H1 (cell line): ENCODE measurements around the gene SLC35G6. TPM values are rescaled to one million over a fixed set of nuclear protein-coding genes. Genes with fewer than 3 reads are reported as not detected.
"Not testable (repeated sequence)": the region's sequence is repeated elsewhere in the genome, so short reads cannot be mapped to it uniquely, and the experiment has no call there.

Experiments used
- CTCF ChIA-PET: fragments of 300-600 bp; sonication (Branson Sonifier 250); formaldehyde crosslinking; loops from one replicate; lab custom pipeline; 2021; ENCODE audit not compliant: partially characterized antibody; lab: Charles Lee
- POLR2A ChIA-PET: fragments of 300-600 bp; sonication (Branson Sonifier 250); formaldehyde crosslinking; loops from one replicate; lab custom pipeline; 2021; ENCODE audit warnings: inconsistent platforms; ENCODE audit not compliant: partially characterized antibody; lab: Charles Lee
- DNase-seq, 2 experiments: peaks; one replicate each; pipeline versions ENCODE4 v3.0.0 to v3.0.0-alpha.2; 2010 to 2022; ENCODE audit warnings: low spot score in 2 of 2, low read depth in 1 of 2, mixed read lengths in 1 of 2
- FAIRE-seq: peaks from 2 replicates; lab custom pipeline; 2011; peaks lifted over from hg19 to GRCh38; lab: Jason Lieb, UNC
- H2AFZ ChIP-seq: 2 replicates; pipeline ENCODE4 v1.8.1; 2012; ENCODE audit warnings: low read length, inconsistent platforms
- H2AK5ac ChIP-seq: 2 replicates; pipeline ENCODE4 v1.6.1; 2013; ENCODE audit warnings: low read depth, low read length
- H2BK120ac ChIP-seq: replicated peaks from 2 replicates; pipeline ENCODE3; 2013; ENCODE audit warnings: low read depth, low read length, inconsistent platforms
- H2BK12ac ChIP-seq: 2 replicates; pipeline ENCODE4 v1.6.1; 2013; ENCODE audit warnings: low read depth, low read length
- H2BK15ac ChIP-seq: 2 replicates; pipeline ENCODE4 v1.6.1; 2013; ENCODE audit warnings: low read length
- H2BK20ac ChIP-seq: 2 replicates; pipeline ENCODE4 v1.6.1; 2013; ENCODE audit warnings: low read length
- H2BK5ac ChIP-seq: 2 replicates; pipeline ENCODE4 v1.6.1; 2013; ENCODE audit warnings: low read depth, low read length
- H3K14ac ChIP-seq: 2 replicates; pipeline ENCODE4 v1.6.1; 2013; ENCODE audit warnings: inconsistent platforms; ENCODE audit not compliant: insufficient read length
- H3K18ac ChIP-seq: 2 replicates; pipeline ENCODE4 v1.6.1; 2013; ENCODE audit warnings: low read length; ENCODE audit errors: extremely low read depth
- H3K23ac ChIP-seq: 2 replicates; pipeline ENCODE4 v1.6.1; 2013; ENCODE audit warnings: inconsistent platforms; ENCODE audit not compliant: insufficient read length
- H3K23me2 ChIP-seq: 2 replicates; pipeline ENCODE4 v1.6.1; 2013; ENCODE audit warnings: low read depth, low read length
- H3K27ac ChIP-seq: 2 replicates; pipeline ENCODE4 v1.6.1; 2011; ENCODE audit warnings: low read depth, low read length, inconsistent platforms
- H3K27me3 ChIP-seq, 4 experiments: replicated peaks in 1 of 4; 1 replicate in 1 of 4; 2 replicates in 3 of 4; pipeline versions ENCODE4 v1.6.1 to v1.8.1; 2011 to 2013; ENCODE audit warnings: low read length in 3 of 4, mild to moderate bottlenecking in 3 of 4, inconsistent platforms in 2 of 4, mixed read lengths in 2 of 4, moderate library complexity in 1 of 4; ENCODE audit not compliant: control insufficient read depth in 3 of 4, insufficient read depth in 3 of 4; ENCODE audit errors: extremely low read depth in 1 of 4
- H3K36me3 ChIP-seq, 4 experiments: 2 replicates each; pipeline versions ENCODE4 v1.6.1 to v1.8.1; 2011 to 2013; ENCODE audit warnings: mild to moderate bottlenecking in 4 of 4, low read length in 3 of 4, moderate library complexity in 2 of 4, control low read depth in 1 of 4, inconsistent platforms in 1 of 4; ENCODE audit not compliant: insufficient read depth in 4 of 4, control insufficient read depth in 2 of 4
- H3K4ac ChIP-seq: replicated peaks from 2 replicates; pipeline ENCODE3; 2013; ENCODE audit warnings: low read length, low read depth, mixed read lengths, inconsistent platforms; ENCODE audit not compliant: insufficient read length
- H3K4me1 ChIP-seq, 4 experiments: replicated peaks in 1 of 4; 1 replicate in 1 of 4; 2 replicates in 3 of 4; pipeline versions ENCODE4 v1.6.1 to v1.8.1; 2011 to 2013; ENCODE audit warnings: low read length in 3 of 4, inconsistent platforms in 2 of 4, mixed read lengths in 1 of 4; ENCODE audit not compliant: insufficient read depth in 4 of 4, control insufficient read depth in 3 of 4
- H3K4me2 ChIP-seq, 2 experiments: 2 replicates each; pipeline versions ENCODE4 v1.6.1 to v1.8.1; 2011 to 2013; ENCODE audit warnings: low read depth in 2 of 2, low read length in 2 of 2, control low read depth in 1 of 2, inconsistent platforms in 1 of 2, mild to moderate bottlenecking in 1 of 2; ENCODE audit not compliant: insufficient read depth in 1 of 2
- H3K4me3 ChIP-seq, 4 experiments: fragments of 200-600, 300-600 bp in 1 of 4; sonication (generic), shearing (Covaris generic), sonication (Bioruptor Twin) in 1 of 4; 2 replicates each; pipeline versions ENCODE4 v1.5.1 to v1.8.1; 2011 to 2016; ENCODE audit warnings: low read length in 4 of 4, low read depth in 3 of 4, control low read depth in 2 of 4, inconsistent platforms in 2 of 4, mild to moderate bottlenecking in 2 of 4, mixed read lengths in 1 of 4, moderate library complexity in 1 of 4; ENCODE audit not compliant: insufficient read depth in 2 of 4; ENCODE audit errors: extremely low read depth in 1 of 4
- H3K56ac ChIP-seq: replicated peaks from 2 replicates; pipeline ENCODE3; 2013; ENCODE audit warnings: low read depth, mild to moderate bottlenecking, mixed read lengths, low read length, inconsistent platforms; ENCODE audit not compliant: insufficient read length
- H3K79me1 ChIP-seq: 2 replicates; pipeline ENCODE4 v1.6.1; 2013; ENCODE audit warnings: low read depth, low read length, control low read depth
- H3K79me2 ChIP-seq, 2 experiments: 2 replicates each; pipeline versions ENCODE4 v1.6.1 to v1.8.1; 2012 to 2013; ENCODE audit warnings: low read length in 2 of 2, mild to moderate bottlenecking in 2 of 2, inconsistent platforms in 1 of 2; ENCODE audit not compliant: insufficient read depth in 2 of 2, control insufficient read depth in 1 of 2
- H3K9ac ChIP-seq, 4 experiments: replicated peaks in 1 of 4; 1 replicate in 1 of 4; 2 replicates in 3 of 4; pipeline versions ENCODE4 v1.6.1 to v1.8.1; 2011 to 2013; ENCODE audit warnings: low read depth in 3 of 4, low read length in 3 of 4, control low read depth in 2 of 4, mild to moderate bottlenecking in 2 of 4, moderate library complexity in 2 of 4, inconsistent platforms in 1 of 4; ENCODE audit errors: extremely low read depth in 1 of 4
- H3K9me3 ChIP-seq, 2 experiments: 2 replicates each; pipeline versions ENCODE4 v1.6.1 to v1.8.1; 2012 to 2013; ENCODE audit warnings: mild to moderate bottlenecking in 2 of 2, moderate library complexity in 2 of 2, control low read depth in 1 of 2, inconsistent platforms in 1 of 2, low read depth in 1 of 2, low read length in 1 of 2, mixed read lengths in 1 of 2; ENCODE audit not compliant: insufficient read depth in 2 of 2
- H4K20me1 ChIP-seq, 2 experiments: replicated peaks in 1 of 2; 2 replicates each; pipeline versions ENCODE3 to v1.8.1; 2011 to 2013; ENCODE audit warnings: inconsistent platforms in 2 of 2, low read length in 2 of 2, mild to moderate bottlenecking in 1 of 2; ENCODE audit not compliant: insufficient read depth in 2 of 2, control insufficient read depth in 1 of 2
- H4K5ac ChIP-seq: 2 replicates; pipeline ENCODE4 v1.6.1; 2013; ENCODE audit warnings: low read length, low read depth, mixed read lengths, inconsistent platforms; ENCODE audit not compliant: insufficient read length
- H4K8ac ChIP-seq: 2 replicates; pipeline ENCODE4 v1.8.0; 2013; ENCODE audit warnings: mild to moderate bottlenecking, moderate library complexity, low read length, inconsistent platforms; ENCODE audit not compliant: insufficient read depth; ENCODE audit errors: extremely low read depth
- H4K91ac ChIP-seq: replicated peaks from 2 replicates; pipeline ENCODE3; 2013; ENCODE audit warnings: low read length, mixed read lengths, inconsistent platforms; ENCODE audit not compliant: insufficient read length
- WGBS, 2 experiments: shearing (Covaris generic) in 1 of 2; methylation state at CpG; one replicate each; pipeline versions ENCODE4 v1.1.6 to v1.1.7; 2013 to 2015; ENCODE audit warnings: low lambda C conversion rate in 2 of 2, mixed read lengths in 2 of 2, inconsistent platforms in 1 of 2, low coverage in 1 of 2, missing lambda C conversion rate in 1 of 2; ENCODE audit not compliant: insufficient replicate concordance in 2 of 2, insufficient coverage in 1 of 2, insufficient read length in 1 of 2; ENCODE audit errors: extremely low coverage in 1 of 2, missing lambda C conversion rate in 1 of 2; 5-methylcytosine and 5-hydroxymethylcytosine counted together
- polyA plus RNA-seq, 7 experiments: library from polyadenylated mRNA; depleted of rRNA in 3 of 7; stranded (reverse) in 5 of 7; unstranded in 2 of 7; fragments of >200 nt in 5 of 7; fragments of 200-250 nt in 2 of 7; gene quantifications; 1 replicate in 5 of 7; 2 replicates in 1 of 7; 4 replicates in 1 of 7; pipeline versions ENCODE4 v1.2.1 to v1.2.3, GENCODE V29; 2011 to 2013; ENCODE audit warnings: missing spikeins in 2 of 7, mixed read lengths in 2 of 7
- total RNA-seq: library from RNA; stranded (reverse); fragmentation: NEBNext Ultra II Directional; extraction: Animal tissue kit (Norgen Biotek cat#: 25700); gene quantifications from 2 replicates; pipeline ENCODE4 v1.2.1, GENCODE V29; 2021

SLC35G6 gene
- total and polyA plus RNA-seq, 2 of the 8 experiments (the other 6 are each of a cell fraction or from before 2014, with no cell fraction given), result 0.05 TPM; not detected in 1

DNA sequence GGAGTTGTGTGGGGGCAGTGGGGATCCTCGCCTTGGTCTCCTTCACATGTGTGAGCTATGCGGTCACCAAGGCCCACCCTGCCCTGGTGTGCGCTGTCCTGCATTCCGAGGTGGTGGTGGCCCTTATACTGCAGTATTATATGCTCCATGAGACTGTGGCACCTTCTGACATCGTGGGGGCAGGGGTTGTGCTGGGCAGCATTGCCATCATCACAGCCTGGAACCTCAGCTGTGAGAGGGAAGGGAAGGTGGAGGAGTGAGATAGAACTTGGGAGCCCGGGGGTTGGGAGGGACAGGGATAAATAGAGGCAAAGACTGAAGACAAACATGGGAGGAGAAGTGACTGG is 1.5 kb downstream of the SLC35G6 start:
- not testable (repeated sequence) for H3K27ac ChIP-seq, H2BK20ac ChIP-seq, H2BK5ac ChIP-seq, H3K56ac ChIP-seq, H3K23ac ChIP-seq, H3K4ac ChIP-seq, H3K79me1 ChIP-seq, H2BK15ac ChIP-seq, H3K14ac ChIP-seq, H3K27me3 ChIP-seq, H4K8ac ChIP-seq, H3K9me3 ChIP-seq, DNase-seq, H3K36me3 ChIP-seq, FAIRE-seq, H4K91ac ChIP-seq, H3K9ac ChIP-seq, H2BK120ac ChIP-seq, H4K5ac ChIP-seq, H3K18ac ChIP-seq, H2AFZ ChIP-seq
- Histone ChIP-seq H3K4me3 (peak overlapping the region in 2 of 4 experiments; percentile 79 to 85; a peak in 2 of 8 replicates), H2BK12ac (0 out of 2 replicates have a peak overlapping the region, but pooled peaks have one; percentile 75), H4K20me1 (peaks cover 9 to 13% of the 10 kb centered on the region in 2 experiments), H2AK5ac (0 out of 2 replicates have a peak overlapping the region, but pooled peaks have one; percentile 16), H3K79me2 (peaks cover 19 to 40% of the 10 kb centered on the region in 2 experiments), H3K4me2 (peak overlapping the region; percentile 83 to 96), H3K23me2 (peaks cover 22% of the 10 kb centered on the region), H3K4me1 (peaks cover 2 to 29% (median 23%) of the 10 kb centered on the region in 4 experiments)
- WGBS, 2 experiments, result 89% methylated on average over 6 of the region's 6 CpGs; no CpG with 5 or more reads in 1 of the 2 experiments
- POLR2A ChIA-PET, result interaction anchor here (1.4 to 14.3 kb wide), 7 partner anchors 18 to 101 kb away, joined by 3 to 339 read pairs (median 15); partner anchors contain the start of genes CHRNB1, FGF11, MPDU1 and TMEM102
- CTCF ChIA-PET, result interaction anchor here (1.6 kb wide), 1 partner anchor 47 kb away, joined by 4 read pairs; the partner anchor contains the start of gene TMEM102
